B cell (primary cell): ENCODE results near the gene RAPGEF5. TPM values are rescaled to one million over a fixed set of nuclear protein-coding genes. Genes with fewer than 3 reads are reported as not detected.

Source experiments
- ATAC-seq: fragments of 200-7000 bp; cut with Tn5 transposase; one replicate; pipeline ENCODE4 v1.10.0; 2021; ENCODE audit warnings: low read depth, mild to moderate bottlenecking, moderate number of reproducible peaks, moderate library complexity
- CTCF ChIA-PET: fragments of 350-600 bp; sonication (Branson Sonifier 250); formaldehyde crosslinking; loops from one replicate; lab custom pipeline; 2021; ENCODE audit warnings: antibody characterized with exemption, inconsistent platforms; lab: Charles Lee
- POLR2A ChIA-PET: fragments of 350-600 bp; sonication (Branson Sonifier 250); formaldehyde crosslinking; loops from one replicate; lab custom pipeline; 2021; ENCODE audit warnings: antibody characterized with exemption; lab: Charles Lee
- DNase-seq: peaks from one replicate; pipeline ENCODE4 v3.0.0; 2013
- H2AFZ ChIP-seq: 2 replicates; pipeline ENCODE4 v1.6.1; 2012; ENCODE audit warnings: mild to moderate bottlenecking, low read depth, low read length; ENCODE audit not compliant: insufficient read depth, poor library complexity, severe bottlenecking
- H3K27ac ChIP-seq, 2 donors: 1 replicate in 1 of 2; 2 replicates in 1 of 2; pipeline ENCODE4 v1.5.1; 2012 to 2013; ENCODE audit warnings: low read length in 2 of 2, mild to moderate bottlenecking in 2 of 2, moderate library complexity in 1 of 2
- H3K27me3 ChIP-seq, 4 experiments: fragments of 200-600 bp in 1 of 4; sonication (generic) in 1 of 4; replicated peaks in 1 of 4; 1 replicate in 2 of 4; 2 replicates in 2 of 4; pipeline versions ENCODE4 v1.6.1 to v1.7.0; 2013 to 2016; ENCODE audit warnings: low read length in 3 of 4, mild to moderate bottlenecking in 2 of 4, mixed read lengths in 1 of 4, moderate library complexity in 1 of 4; ENCODE audit not compliant: insufficient read depth in 4 of 4, control insufficient read depth in 3 of 4; ENCODE audit errors: control extremely low read depth in 1 of 4
- H3K36me3 ChIP-seq, 2 experiments: replicated peaks in 1 of 2; 1 replicate in 1 of 2; 2 replicates in 1 of 2; pipeline versions ENCODE4 v1.6.1 to v1.7.1; 2013; ENCODE audit warnings: low read length in 1 of 2; ENCODE audit not compliant: insufficient read depth in 2 of 2, control insufficient read depth in 1 of 2; ENCODE audit errors: control extremely low read depth in 1 of 2, extremely low read depth in 1 of 2
- H3K4me1 ChIP-seq, 2 donors: fragments of 200-600 bp in 1 of 2; sonication (generic) in 1 of 2; 1 replicate in 1 of 2; 2 replicates in 1 of 2; pipeline versions ENCODE4 v1.5.1 to v1.6.1; 2013 to 2017; ENCODE audit warnings: low read length in 2 of 2; ENCODE audit not compliant: control insufficient read depth in 2 of 2, insufficient read depth in 2 of 2
- H3K4me2 ChIP-seq: replicated peaks from 2 replicates; pipeline ENCODE3; 2012; ENCODE audit warnings: mild to moderate bottlenecking, low read depth, low read length; ENCODE audit not compliant: poor library complexity, severe bottlenecking
- H3K4me3 ChIP-seq, 5 experiments: fragments of 200-600 bp in 1 of 5; sonication (generic) in 1 of 5; 1 replicate in 3 of 5; 2 replicates in 2 of 5; pipeline versions ENCODE4 v1.5.1 to v1.7.0; 2011 to 2016; ENCODE audit warnings: low read length in 4 of 5, mild to moderate bottlenecking in 4 of 5, low read depth in 2 of 5, control low read depth in 1 of 5, moderate library complexity in 1 of 5; ENCODE audit not compliant: insufficient read depth in 1 of 5; ENCODE audit errors: control extremely low read depth in 1 of 5, extremely low read depth in 1 of 5
- H3K79me2 ChIP-seq: fragments of 200-600 bp; sonication (generic); one replicate; pipeline ENCODE4 v1.6.0; 2016; ENCODE audit warnings: low read length; ENCODE audit not compliant: control insufficient read depth, insufficient read depth
- H3K9ac ChIP-seq: fragments of 200-600 bp; sonication (generic); 2 replicates; pipeline ENCODE4 v1.6.1; 2017; ENCODE audit warnings: mild to moderate bottlenecking, low read length, moderate library complexity
- H3K9me3 ChIP-seq, 3 donors: one replicate each; pipeline versions ENCODE4 v1.6.1 to v1.7.1; 2013; ENCODE audit warnings: low read length in 2 of 3; ENCODE audit not compliant: control insufficient read depth in 2 of 3, insufficient read depth in 1 of 3; ENCODE audit errors: control extremely low read depth in 1 of 3
- H4K20me1 ChIP-seq: 2 replicates; pipeline ENCODE4 v1.6.0; 2012; ENCODE audit warnings: mild to moderate bottlenecking, low read length; ENCODE audit not compliant: insufficient read depth, control insufficient read depth, poor library complexity, severe bottlenecking
- H3K27ac Mint-ChIP-seq: one replicate; pipeline ENCODE4 v1.8.0; 2021; ENCODE audit warnings: mixed read lengths
- H3K27me3 Mint-ChIP-seq: one replicate; pipeline ENCODE4 v1.8.0; 2021; ENCODE audit warnings: mixed read lengths
- H3K4me1 Mint-ChIP-seq: one replicate; pipeline ENCODE4 v1.8.0; 2021; ENCODE audit warnings: mixed read lengths
- H3K4me3 Mint-ChIP-seq: one replicate; pipeline ENCODE4 v1.8.0; 2021; ENCODE audit warnings: mixed read lengths
- H3K9me3 Mint-ChIP-seq: one replicate; pipeline ENCODE4 v1.8.0; 2022; ENCODE audit warnings: mixed read lengths; ENCODE audit not compliant: insufficient read depth
- EZH2 ChIP-seq: IDR thresholded peaks from 2 replicates; pipeline ENCODE4 v1.6.1; 2012; ENCODE audit warnings: borderline replicate concordance, low read depth, mild to moderate bottlenecking, moderate library complexity, low read length; ENCODE audit not compliant: insufficient read depth, poor library complexity, severe bottlenecking
- WGBS: methylation state at CpG from one replicate; pipeline ENCODE4 v1.1.5; 2013; ENCODE audit warnings: missing lambda C conversion rate; ENCODE audit not compliant: insufficient coverage; 5-methylcytosine and 5-hydroxymethylcytosine counted together
- intact Hi-C: fragments of 100-400 bp; cut with micrococcal nuclease; formaldehyde crosslinking; loops from one replicate; pipeline ENCODE4 v1.10.0; 2022
- polyA plus RNA-seq: library from polyadenylated mRNA; depleted of rRNA; stranded (reverse); fragments of >200 nt; gene quantifications from 2 replicates; pipeline ENCODE4 v1.2.3, GENCODE V29; 2012
- total RNA-seq, 2 donors: library from RNA; stranded (reverse); fragments of 120-200 nt in 1 of 2; gene quantifications; 1 replicate in 1 of 2; 2 replicates in 1 of 2; pipeline versions ENCODE4 v1.2.3 to v1.2.4, GENCODE V29; 2013 to 2022
- TF ChIP-seq, protein P1 (sequence below): fragments of 200-600 bp; IDR thresholded peaks from one replicate; pipeline ENCODE4 v1.8.0; 2022; ENCODE audit warnings: antibody characterized with exemption, mild to moderate bottlenecking

Gene RAPGEF5
- total and polyA plus RNA-seq, 2 donors (not counting 1 experiment from before 2014, with no cell fraction given): 1.5 to 37.6 TPM

DNA sequence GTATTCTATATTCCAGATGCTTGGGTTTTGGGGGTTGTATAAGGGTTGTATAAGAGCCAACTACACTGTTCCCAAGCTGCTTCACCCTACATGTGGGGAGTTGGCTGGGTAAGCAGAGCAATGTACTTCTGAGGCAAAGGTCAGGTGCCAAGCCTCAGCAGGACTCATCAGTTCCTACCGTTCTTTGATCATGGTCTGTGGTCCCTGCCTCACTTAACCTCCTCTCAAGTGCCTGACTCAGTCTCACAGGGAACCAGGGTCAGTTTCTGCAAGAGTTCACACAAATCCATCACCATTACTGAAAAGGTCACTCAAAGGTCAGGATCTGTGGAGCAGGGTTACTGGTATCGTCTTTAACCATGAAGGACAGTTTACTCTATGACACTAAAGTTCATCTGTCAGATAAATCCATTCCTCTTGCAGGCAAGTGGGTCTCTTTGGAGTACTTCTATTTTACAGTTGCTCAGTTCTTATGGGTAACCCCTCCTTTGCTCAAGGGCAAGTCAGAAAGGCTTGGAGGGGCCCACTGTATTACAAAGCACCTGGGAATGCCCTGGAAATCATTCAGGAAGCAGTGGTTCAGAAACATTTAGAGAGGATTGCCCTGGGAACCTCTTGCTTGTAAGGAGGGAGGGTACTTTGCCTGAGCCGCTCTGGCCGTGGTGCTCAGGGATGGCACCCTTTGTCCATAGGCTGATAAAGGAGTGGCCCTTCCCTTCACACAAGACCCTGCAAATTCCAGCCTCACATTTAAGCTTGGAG is 227.0 kb downstream of the RAPGEF5 start:
- Histone ChIP-seq H3K4me3 (no peak overlapping the region), H3K4me1 (no peaks in the 10 kb centered on the region), H3K36me3 (peaks cover 0 to 6% of the 10 kb centered on the region in 2 experiments), H3K9me3 (no peaks in the 10 kb centered on the region), H2AFZ (no peak overlapping the region), H3K27ac (no peak overlapping the region), H3K9ac (no peak overlapping the region), H4K20me1 (no peaks in the 10 kb centered on the region), H3K79me2 (no peaks in the 10 kb centered on the region), H3K27me3 (no peaks in the 10 kb centered on the region), H3K4me2 (no peak overlapping the region)
- Mint-ChIP-seq H3K4me3 (no peak overlapping the region), H3K4me1 (no peaks in the 10 kb centered on the region), H3K9me3 (no peaks in the 10 kb centered on the region), H3K27ac (no peak overlapping the region), H3K27me3 (no peaks in the 10 kb centered on the region)
- no peak for TF ChIP-seq EZH2
- TF ChIP-seq, protein P1, sequence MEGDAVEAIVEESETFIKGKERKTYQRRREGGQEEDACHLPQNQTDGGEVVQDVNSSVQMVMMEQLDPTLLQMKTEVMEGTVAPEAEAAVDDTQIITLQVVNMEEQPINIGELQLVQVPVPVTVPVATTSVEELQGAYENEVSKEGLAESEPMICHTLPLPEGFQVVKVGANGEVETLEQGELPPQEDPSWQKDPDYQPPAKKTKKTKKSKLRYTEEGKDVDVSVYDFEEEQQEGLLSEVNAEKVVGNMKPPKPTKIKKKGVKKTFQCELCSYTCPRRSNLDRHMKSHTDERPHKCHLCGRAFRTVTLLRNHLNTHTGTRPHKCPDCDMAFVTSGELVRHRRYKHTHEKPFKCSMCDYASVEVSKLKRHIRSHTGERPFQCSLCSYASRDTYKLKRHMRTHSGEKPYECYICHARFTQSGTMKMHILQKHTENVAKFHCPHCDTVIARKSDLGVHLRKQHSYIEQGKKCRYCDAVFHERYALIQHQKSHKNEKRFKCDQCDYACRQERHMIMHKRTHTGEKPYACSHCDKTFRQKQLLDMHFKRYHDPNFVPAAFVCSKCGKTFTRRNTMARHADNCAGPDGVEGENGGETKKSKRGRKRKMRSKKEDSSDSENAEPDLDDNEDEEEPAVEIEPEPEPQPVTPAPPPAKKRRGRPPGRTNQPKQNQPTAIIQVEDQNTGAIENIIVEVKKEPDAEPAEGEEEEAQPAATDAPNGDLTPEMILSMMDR: no peak
- DNase-seq: no peak
- POLR2A ChIA-PET: no interaction called here
- 57% methylated on average over 1 of the region's 4 CpGs for WGBS
- no peak for ATAC-seq
- CTCF ChIA-PET: no interaction called here
- intact Hi-C loops: no loop called here

DNA sequence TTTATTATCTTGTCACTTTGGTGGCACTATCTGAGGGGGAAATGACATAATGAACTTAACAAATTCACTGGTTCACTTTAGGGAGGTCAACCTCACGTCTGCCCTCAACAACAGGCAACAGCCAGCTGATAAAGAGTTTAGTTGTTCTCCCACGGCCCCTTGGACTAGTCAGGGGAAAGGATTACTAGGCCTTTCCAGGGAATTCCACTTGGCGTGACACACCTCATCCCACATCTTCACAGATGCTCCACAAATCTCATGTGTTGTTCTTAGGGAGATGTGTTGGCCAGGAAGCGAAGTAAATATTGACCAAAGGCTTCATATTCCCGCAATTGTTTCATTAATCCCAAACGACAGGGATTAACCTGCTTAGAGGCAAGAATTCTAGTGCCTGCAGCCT is 227.8 kb downstream of the RAPGEF5 start:
- no peak overlapping the region for H3K4me3 Mint-ChIP-seq
- no peaks in the 10 kb centered on the region for H3K27me3 Mint-ChIP-seq
- H3K79me2 ChIP-seq: no peaks in the 10 kb centered on the region
- DNase-seq: no peak
- ChIA-PET CTCF (interaction anchor here (1.9 kb wide), 1 partner anchor 18 kb away, joined by 10 read pairs; no protein-coding TSS in a partner anchor), POLR2A (no interaction called here)
- intact Hi-C loops: no loop called here
- H3K27me3 ChIP-seq: no peaks in the 10 kb centered on the region
- no peak overlapping the region for H2AFZ ChIP-seq
- H4K20me1 ChIP-seq: no peaks in the 10 kb centered on the region
- no peak overlapping the region for H3K4me2 ChIP-seq
- no peak overlapping the region for H3K9ac ChIP-seq
- no peak for ATAC-seq
- no peaks in the 10 kb centered on the region for H3K4me1 ChIP-seq
- H3K27ac Mint-ChIP-seq: no peak overlapping the region
- H3K27ac ChIP-seq: no peak overlapping the region
- peaks cover 0 to 6% of the 10 kb centered on the region in 2 experiments for H3K36me3 ChIP-seq
- H3K4me3 ChIP-seq: no peak overlapping the region
- no peaks in the 10 kb centered on the region for H3K4me1 Mint-ChIP-seq
- H3K9me3 ChIP-seq: no peaks in the 10 kb centered on the region
- 94% methylated on average over 3 of the region's 6 CpGs for WGBS
- H3K9me3 Mint-ChIP-seq: no peaks in the 10 kb centered on the region
- TF ChIP-seq, protein P1: no peak
- no peak for TF ChIP-seq EZH2
